Measurements from ENCODE around the gene ZFR2.

DNA sequence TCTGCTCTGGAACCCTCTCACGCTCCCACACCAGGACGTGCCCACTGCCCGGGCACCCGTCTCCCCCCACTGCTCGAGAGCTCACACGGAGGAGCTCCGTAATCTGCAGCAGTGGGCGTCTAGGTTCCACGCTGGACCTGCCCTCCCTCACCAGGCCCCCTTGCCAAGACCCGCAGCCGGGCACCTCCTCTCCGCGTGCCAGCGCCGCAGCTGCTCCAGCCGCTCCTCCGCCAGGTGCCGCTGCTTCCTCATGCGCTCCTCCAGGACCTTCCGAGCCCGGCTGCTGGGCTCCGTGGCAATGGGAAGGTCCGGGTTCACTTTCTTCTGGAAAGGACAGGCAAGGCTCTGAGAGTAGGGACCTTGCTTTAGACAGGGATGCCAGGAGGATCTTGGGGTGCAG lies 47.7 kb downstream of the ZFR2 start:
- no peak for TF ChIP-seq OSR1 (CRISPR knock-in tag; IDR thresholded peaks at IDR 0.05)
- no peak for TF ChIP-seq ZNF565 (CRISPR knock-in tag; conservative IDR thresholded peaks at IDR 0.05; ENCODE audit: low read depth)
- no peak for TF ChIP-seq GLIS3 (CRISPR knock-in tag; IDR thresholded peaks at IDR 0.05)
- TF ChIP-seq PPARA (CRISPR knock-in tag; IDR thresholded peaks at IDR 0.05; ENCODE audit: borderline replicate concordance) = no peak
- no peak for TF ChIP-seq ISL1 (CRISPR knock-in tag; IDR thresholded peaks at IDR 0.05)

All from SK-N-SH treated with all-trans-retinoic acid at 6 μM for 48 hours (cell line).